WTC11 (cell line): ENCODE results near the gene RCC2.

Experiments used
- EMX1 ChIP-seq: fragments of 250-450 bp; sonication (Bioruptor Pico); IDR thresholded peaks from 2 replicates; pipeline ENCODE4 v1.8.0; 2021; ENCODE audit warnings: mild to moderate bottlenecking
- FOXK1 ChIP-seq: sonication (generic); formaldehyde crosslinking; IDR thresholded peaks from 2 replicates; pipeline ENCODE4 v1.8.0; 2022; ENCODE audit warnings: mild to moderate bottlenecking, moderate library complexity, missing genetic modification reagents
- SP1 ChIP-seq: sonication (generic); formaldehyde crosslinking; conservative IDR thresholded peaks from 2 replicates; pipeline ENCODE4 v1.8.1; 2022; ENCODE audit warnings: missing genetic modification reagents
- ZNF121 ChIP-seq: sonication (generic); formaldehyde crosslinking; IDR thresholded peaks from 2 replicates; pipeline ENCODE4 v1.8.0; 2023; ENCODE audit warnings: missing genetic modification reagents
- TF ChIP-seq, protein P1 (sequence below): sonication (generic); formaldehyde crosslinking; IDR thresholded peaks from 2 replicates; pipeline ENCODE4 v1.8.0; 2022; ENCODE audit warnings: mild to moderate bottlenecking, missing genetic modification reagents
- TF ChIP-seq, protein P2 (sequence below): fragments of 200-600 bp; IDR thresholded peaks from 2 replicates; pipeline ENCODE4 v1.8.0; 2022; ENCODE audit warnings: antibody characterized with exemption

DNA sequence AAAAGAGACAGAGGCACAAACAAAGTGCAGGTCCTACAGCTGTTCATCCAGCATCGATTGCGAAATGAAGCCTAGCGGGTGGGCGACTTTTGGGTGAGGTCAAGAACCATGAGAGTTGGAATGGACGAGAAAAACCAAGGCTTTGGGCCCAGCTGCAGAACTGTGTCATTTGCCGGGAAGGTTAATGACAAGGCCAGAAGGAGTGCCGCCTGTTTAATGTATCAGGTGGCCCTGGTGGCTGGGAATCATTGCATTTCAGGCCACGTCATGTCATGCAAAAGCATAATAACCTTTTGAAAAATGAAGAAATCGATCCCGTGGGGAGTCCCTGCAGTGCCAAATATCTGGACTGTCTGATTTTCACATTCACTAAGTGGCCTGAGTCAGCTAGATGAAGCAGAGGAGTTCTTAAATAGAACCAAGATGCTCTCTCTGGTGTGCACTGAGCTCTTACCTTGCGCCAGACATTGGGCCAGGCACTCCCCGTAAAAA is 8.1 kb upstream of the RCC2 start:
- TF ChIP-seq SP1 (CRISPR knock-in tag) (no peak), ZNF121 (CRISPR knock-in tag) (no peak), FOXK1 (CRISPR knock-in tag) (no peak), EMX1 (CRISPR knock-in tag) (no peak)
- TF ChIP-seq, protein P1, sequence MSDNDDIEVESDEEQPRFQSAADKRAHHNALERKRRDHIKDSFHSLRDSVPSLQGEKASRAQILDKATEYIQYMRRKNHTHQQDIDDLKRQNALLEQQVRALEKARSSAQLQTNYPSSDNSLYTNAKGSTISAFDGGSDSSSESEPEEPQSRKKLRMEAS (CRISPR knock-in tag): no peak
- TF ChIP-seq, protein P2, sequence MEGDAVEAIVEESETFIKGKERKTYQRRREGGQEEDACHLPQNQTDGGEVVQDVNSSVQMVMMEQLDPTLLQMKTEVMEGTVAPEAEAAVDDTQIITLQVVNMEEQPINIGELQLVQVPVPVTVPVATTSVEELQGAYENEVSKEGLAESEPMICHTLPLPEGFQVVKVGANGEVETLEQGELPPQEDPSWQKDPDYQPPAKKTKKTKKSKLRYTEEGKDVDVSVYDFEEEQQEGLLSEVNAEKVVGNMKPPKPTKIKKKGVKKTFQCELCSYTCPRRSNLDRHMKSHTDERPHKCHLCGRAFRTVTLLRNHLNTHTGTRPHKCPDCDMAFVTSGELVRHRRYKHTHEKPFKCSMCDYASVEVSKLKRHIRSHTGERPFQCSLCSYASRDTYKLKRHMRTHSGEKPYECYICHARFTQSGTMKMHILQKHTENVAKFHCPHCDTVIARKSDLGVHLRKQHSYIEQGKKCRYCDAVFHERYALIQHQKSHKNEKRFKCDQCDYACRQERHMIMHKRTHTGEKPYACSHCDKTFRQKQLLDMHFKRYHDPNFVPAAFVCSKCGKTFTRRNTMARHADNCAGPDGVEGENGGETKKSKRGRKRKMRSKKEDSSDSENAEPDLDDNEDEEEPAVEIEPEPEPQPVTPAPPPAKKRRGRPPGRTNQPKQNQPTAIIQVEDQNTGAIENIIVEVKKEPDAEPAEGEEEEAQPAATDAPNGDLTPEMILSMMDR: no peak
